GM12864 (cell line): ENCODE data around the gene GEMIN2.

Experiments
- DNase-seq: peaks from one replicate; pipeline ENCODE4 v3.0.0-alpha.2; 2011; ENCODE audit warnings: low read depth
- H3K4me3 ChIP-seq: 2 replicates; pipeline ENCODE4 v1.5.1; 2011; ENCODE audit warnings: mild to moderate bottlenecking, low read depth, low read length, control low read depth
- TF ChIP-seq, protein P1 (sequence below): IDR thresholded peaks from 2 replicates; pipeline ENCODE4 v1.5.1; 2011; ENCODE audit warnings: low read depth, mild to moderate bottlenecking, moderate library complexity, low read length, control low read depth, inconsistent platforms; ENCODE audit errors: missing control alignments

Gene GEMIN2

DNA sequence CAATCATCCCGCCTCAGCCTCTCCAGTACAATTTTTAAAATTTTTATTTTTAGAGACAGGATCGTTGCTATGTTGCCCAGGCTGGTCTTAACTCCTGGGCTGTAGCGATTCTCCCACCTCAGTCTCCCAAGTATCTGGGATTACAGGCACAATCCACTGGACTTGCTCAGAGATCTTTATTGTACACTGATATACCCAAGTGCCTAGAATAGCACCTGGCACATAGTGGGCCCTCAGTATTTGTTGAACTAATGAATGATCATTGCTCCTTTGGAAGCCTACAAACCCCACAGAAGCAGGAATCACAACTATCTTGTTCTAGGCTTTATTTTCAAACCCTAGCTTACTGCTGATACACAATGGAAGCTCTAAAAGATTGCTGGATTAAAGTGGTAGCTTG lies 59.1 kb downstream of the GEMIN2 start:
- no peak overlapping the region for H3K4me3 ChIP-seq
- TF ChIP-seq, protein P1, sequence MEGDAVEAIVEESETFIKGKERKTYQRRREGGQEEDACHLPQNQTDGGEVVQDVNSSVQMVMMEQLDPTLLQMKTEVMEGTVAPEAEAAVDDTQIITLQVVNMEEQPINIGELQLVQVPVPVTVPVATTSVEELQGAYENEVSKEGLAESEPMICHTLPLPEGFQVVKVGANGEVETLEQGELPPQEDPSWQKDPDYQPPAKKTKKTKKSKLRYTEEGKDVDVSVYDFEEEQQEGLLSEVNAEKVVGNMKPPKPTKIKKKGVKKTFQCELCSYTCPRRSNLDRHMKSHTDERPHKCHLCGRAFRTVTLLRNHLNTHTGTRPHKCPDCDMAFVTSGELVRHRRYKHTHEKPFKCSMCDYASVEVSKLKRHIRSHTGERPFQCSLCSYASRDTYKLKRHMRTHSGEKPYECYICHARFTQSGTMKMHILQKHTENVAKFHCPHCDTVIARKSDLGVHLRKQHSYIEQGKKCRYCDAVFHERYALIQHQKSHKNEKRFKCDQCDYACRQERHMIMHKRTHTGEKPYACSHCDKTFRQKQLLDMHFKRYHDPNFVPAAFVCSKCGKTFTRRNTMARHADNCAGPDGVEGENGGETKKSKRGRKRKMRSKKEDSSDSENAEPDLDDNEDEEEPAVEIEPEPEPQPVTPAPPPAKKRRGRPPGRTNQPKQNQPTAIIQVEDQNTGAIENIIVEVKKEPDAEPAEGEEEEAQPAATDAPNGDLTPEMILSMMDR = no peak
- DNase-seq = no peak

DNA sequence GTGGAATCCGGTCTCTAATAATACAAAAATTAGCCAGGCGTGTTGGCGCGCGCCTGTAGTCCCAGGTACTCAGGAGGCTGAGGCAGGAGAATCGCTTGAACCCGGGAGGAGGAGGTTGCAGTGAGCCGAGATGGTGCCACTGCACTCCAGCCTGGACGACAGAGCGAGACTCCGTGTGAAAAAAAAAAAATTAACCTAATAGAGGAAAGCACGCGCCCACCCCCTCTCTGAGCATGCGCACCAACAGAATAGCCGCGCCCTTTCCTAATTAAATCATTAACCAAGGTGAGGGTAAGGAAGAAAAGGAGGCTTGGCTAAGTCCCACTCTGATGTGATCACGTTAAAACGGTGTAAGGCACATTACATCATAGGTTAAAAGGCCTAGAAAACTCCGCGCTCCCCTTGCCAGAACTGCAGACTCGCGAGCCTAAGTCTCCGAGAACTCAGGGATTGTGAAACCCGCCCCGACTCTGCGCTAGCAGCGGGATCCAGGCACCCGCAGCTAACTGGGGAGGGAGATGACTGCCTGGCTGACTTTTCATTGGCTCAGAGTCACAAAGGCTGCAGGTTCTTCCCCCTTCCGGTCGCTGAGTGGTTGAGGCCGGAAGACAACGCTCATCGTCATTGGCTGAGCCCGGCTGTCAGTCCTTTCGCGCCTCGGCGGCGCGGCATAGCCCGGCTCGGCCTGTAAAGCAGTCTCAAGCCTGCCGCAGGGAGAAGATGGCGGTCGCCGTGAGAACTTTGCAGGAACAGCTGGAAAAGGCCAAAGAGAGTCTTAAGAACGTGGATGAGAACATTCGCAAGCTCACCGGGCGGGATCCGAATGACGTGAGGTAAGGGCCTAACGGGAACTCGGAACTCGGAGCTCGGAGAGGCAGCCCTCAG lies 60.7 kb downstream of the GEMIN2 start, which contains the start of gene PNN:
PNN (plus strand) TSS at position 695 of the 885 bp plus-strand sequence; CDS start at position 721, 26 bp downstream.
- TF ChIP-seq, protein P1 = no peak
- H3K4me3 ChIP-seq = peak within 1 kb of the TSS; percentile 72

DNA sequence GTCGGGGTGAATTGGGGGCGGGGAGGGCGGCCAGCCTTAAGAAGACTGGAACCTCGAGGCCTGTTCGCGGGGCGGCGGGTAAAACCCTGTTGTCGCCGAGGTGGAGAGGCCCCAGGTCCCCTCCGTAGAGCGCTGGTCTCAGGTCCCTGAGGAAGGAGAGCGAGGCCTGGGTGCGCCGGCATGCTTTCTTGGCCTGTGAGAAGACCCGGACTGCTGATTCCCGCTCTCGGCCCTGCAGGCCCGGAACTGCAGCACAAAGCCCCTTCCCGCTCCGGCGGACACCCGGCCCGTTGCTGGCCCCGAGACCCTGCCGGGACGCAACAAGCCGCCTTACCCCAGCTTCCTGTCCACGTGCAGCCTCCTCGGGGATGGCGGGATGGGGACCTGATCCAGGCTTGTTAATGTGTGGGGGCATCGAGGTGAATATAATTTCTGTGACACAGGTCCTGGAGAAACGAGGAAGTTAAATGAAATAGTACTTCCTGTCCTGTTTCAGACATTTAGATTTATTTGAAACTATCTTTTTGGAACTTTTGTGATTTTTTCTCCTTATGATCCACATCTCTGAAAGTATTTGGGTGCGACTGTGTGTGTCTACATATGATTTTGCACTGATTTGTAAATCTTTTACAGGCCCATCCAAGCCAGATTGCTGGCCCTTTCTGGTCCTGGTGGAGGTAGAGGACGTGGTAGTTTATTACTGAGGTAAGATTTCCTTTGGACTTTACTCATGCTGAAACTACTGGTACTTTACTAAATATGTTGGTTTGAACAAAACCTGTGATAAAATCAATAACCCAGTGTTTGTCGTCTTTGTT lies 61.5 kb downstream of the GEMIN2 start:
- no peak for DNase-seq
- H3K4me3 ChIP-seq = peak overlapping the region; percentile 72
- TF ChIP-seq, protein P1 = no peak

More for the DNA sequence above, 60.7 kb downstream of the GEMIN2 start, which contains the start of gene PNN:
- DNase-seq = peak; percentile 99

DNA sequence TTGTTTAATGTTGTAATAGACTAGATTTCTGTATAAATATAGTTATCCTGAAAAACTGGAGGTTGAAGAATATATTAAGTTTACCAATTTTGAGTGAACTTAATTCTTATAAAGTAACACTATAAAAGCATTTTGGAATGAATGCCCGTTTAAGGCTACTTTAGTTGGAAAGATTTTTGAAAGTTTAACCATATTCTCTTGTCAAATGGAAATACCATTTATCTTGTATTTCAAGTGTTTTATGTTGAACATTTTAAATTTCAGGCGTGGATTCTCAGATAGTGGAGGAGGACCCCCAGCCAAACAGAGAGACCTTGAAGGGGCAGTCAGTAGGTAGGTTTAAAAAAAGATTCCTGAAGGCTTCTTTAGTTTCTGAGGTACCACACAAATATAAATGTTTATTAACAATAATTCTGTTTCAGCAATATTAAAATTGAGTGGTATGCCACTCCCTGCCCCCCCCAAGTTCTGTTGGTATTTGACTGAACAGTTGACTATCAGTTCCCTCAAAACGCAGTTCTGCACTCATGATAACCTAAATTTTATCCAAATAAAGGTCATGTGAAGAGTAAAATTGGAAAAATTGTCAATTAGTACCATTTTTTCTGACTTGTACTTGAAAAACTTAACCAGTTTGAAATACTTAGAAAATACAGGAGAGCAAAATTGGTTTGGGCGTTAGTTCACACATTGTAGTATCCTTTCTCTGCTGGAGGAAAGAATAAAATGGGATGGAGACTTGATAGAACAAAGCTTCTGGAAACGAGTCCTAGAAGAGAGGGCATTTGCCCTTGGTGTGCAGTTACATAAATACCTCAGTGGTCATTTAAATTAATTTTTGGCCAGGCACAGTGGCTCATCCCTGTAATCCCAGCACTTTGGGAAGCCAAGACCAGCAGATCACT lies 62.4 kb downstream of the GEMIN2 start:
- H3K4me3 ChIP-seq = peak overlapping the region; percentile 72
- TF ChIP-seq, protein P1 = no peak
- no peak for DNase-seq

DNA sequence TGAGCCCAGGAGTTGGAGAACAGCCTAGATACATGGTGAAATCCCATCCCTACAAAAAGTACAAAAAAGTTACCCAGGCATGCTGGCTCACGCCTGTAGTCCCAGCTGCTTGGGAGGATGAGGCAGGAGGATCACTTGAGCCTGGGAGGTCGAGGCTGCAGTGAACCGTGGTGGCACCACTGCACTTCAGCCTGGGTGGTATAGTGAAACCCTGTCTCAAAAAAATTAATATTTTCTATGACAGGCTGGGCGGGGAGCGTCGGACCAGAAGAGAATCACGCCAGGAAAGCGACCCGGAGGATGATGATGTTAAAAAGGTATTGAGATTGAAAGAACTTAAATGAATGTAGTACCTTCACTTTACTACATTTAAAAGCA lies 63.0 kb downstream of the GEMIN2 start:
- TF ChIP-seq, protein P1 = no peak
- DNase-seq = no peak
- no peak overlapping the region for H3K4me3 ChIP-seq

DNA sequence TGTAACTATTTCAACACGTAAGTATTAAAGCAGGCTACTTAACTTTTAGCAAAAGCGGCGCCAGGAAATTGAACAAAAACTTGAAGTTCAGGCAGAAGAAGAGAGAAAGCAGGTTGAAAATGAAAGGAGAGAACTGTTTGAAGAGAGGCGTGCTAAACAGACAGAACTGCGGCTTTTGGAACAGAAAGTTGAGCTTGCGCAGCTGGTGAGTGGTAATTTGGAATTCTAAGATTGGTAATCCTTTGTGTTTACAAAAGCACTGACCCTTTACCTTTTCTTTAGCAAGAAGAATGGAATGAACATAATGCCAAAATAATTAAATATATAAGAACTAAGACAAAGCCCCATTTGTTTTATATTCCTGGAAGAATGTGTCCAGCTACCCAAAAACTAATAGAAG lies 64.9 kb downstream of the GEMIN2 start:
- TF ChIP-seq, protein P1 = no peak
- no peak overlapping the region for H3K4me3 ChIP-seq
- DNase-seq = no peak
